ENCODE measurements around the gene CTIF. TPM values are rescaled to one million over a fixed set of nuclear protein-coding genes. Genes with fewer than 3 reads are reported as not detected.
"Not testable (repeated sequence)": the region's sequence is repeated elsewhere in the genome, so short reads cannot be mapped to it uniquely, and the experiment has no call there.

The CTIF gene
- total RNA-seq, 6 experiments from 2014 or later, result 77.6 to 100 (median 79.2) TPM

- TF ChIP-seq CTCF (IDR thresholded peaks at IDR 0.05), result no peak
- peaks cover 7% of the 10 kb centered on the region; the same call in 1 of the 2 replicates for H3K27me3 Mint-ChIP-seq (ENCODE audit: insufficient read depth)
- H3K4me1 Mint-ChIP-seq (ENCODE audit: low read depth), result no peaks in the 10 kb centered on the region
- H3K36me3 Mint-ChIP-seq (ENCODE audit: low read depth), result peaks cover 8% of the 10 kb centered on the region
- no peak overlapping the region for H3K4me3 Mint-ChIP-seq
- DNase-seq, result no peak
- no peak overlapping the region for H3K27ac Mint-ChIP-seq
- H3K9me3 Mint-ChIP-seq, result peaks cover 8% of the 10 kb centered on the region; the same call in 1 of the 2 replicates
Measured at GRCh38 chr18:48500517-48500916, 38.3 kb upstream of the CTIF start.

- no peak overlapping the region for H3K4me3 Mint-ChIP-seq
- H3K27me3 Mint-ChIP-seq (ENCODE audit: insufficient read depth), result peaks cover 6% of the 10 kb centered on the region
- H3K9me3 Mint-ChIP-seq, result peaks cover 23% of the 10 kb centered on the region
- peaks cover 23% of the 10 kb centered on the region for H3K36me3 Mint-ChIP-seq (ENCODE audit: low read depth)
- no peak for DNase-seq
- H3K4me1 Mint-ChIP-seq (ENCODE audit: low read depth), result no peaks in the 10 kb centered on the region
- no peak for TF ChIP-seq CTCF (IDR thresholded peaks at IDR 0.05)
- H3K27ac Mint-ChIP-seq, result no peak overlapping the region
Measured at GRCh38 chr18:48502906-48503305, 35.9 kb upstream of the CTIF start.

- H3K9me3 Mint-ChIP-seq, result peaks cover 31% of the 10 kb centered on the region
- TF ChIP-seq CTCF (IDR thresholded peaks at IDR 0.05), result no peak
- DNase-seq, result no peak
- no peaks in the 10 kb centered on the region for H3K4me1 Mint-ChIP-seq (ENCODE audit: low read depth)
- H3K27ac Mint-ChIP-seq, result no peak overlapping the region
- peaks cover 5% of the 10 kb centered on the region for H3K27me3 Mint-ChIP-seq (ENCODE audit: insufficient read depth)
- no peak overlapping the region for H3K4me3 Mint-ChIP-seq
- peaks cover 25% of the 10 kb centered on the region for H3K36me3 Mint-ChIP-seq (ENCODE audit: low read depth)
Measured at GRCh38 chr18:48504819-48505218, 34.0 kb upstream of the CTIF start.

- H3K4me1 Mint-ChIP-seq (ENCODE audit: low read depth); DNase-seq; H3K27ac Mint-ChIP-seq; H3K27me3 Mint-ChIP-seq (ENCODE audit: insufficient read depth); H3K4me3 Mint-ChIP-seq: not testable (repeated sequence)
- Mint-ChIP-seq H3K36me3 (ENCODE audit: low read depth) (peaks cover 25% of the 10 kb centered on the region), H3K9me3 (peaks cover 31% of the 10 kb centered on the region)
Measured at GRCh38 chr18:48506983-48507568, 31.8 kb upstream of the CTIF start.

GRCh38 chr18:48512498-48512897 lies 26.3 kb upstream of the CTIF start:
- H3K27ac Mint-ChIP-seq; H3K4me3 Mint-ChIP-seq; H3K4me1 Mint-ChIP-seq (ENCODE audit: low read depth); H3K27me3 Mint-ChIP-seq (ENCODE audit: insufficient read depth); H3K36me3 Mint-ChIP-seq (ENCODE audit: low read depth); DNase-seq: not testable (repeated sequence)
- peaks cover 13% of the 10 kb centered on the region for H3K9me3 Mint-ChIP-seq

- Mint-ChIP-seq H3K4me1 (ENCODE audit: low read depth) (no peaks in the 10 kb centered on the region), H3K4me3 (no peak overlapping the region), H3K36me3 (ENCODE audit: low read depth) (no peaks in the 10 kb centered on the region), H3K27me3 (ENCODE audit: insufficient read depth) (no peaks in the 10 kb centered on the region; the same call in none of the 2 replicates), H3K27ac (no peak overlapping the region), H3K9me3 (no peaks in the 10 kb centered on the region)
- TF ChIP-seq CTCF (IDR thresholded peaks at IDR 0.05), result no peak
- no peak for DNase-seq
Measured at GRCh38 chr18:48514786-48515185, 24.0 kb upstream of the CTIF start.

GRCh38 chr18:48517048-48517447 lies 21.8 kb upstream of the CTIF start:
- no peak overlapping the region for H3K4me3 Mint-ChIP-seq
- no peak for DNase-seq
- H3K27me3 Mint-ChIP-seq (ENCODE audit: insufficient read depth), result peaks cover 2% of the 10 kb centered on the region
- TF ChIP-seq CTCF (IDR thresholded peaks at IDR 0.05), result no peak
- H3K27ac Mint-ChIP-seq, result no peak overlapping the region
- no peaks in the 10 kb centered on the region for H3K9me3 Mint-ChIP-seq
- no peaks in the 10 kb centered on the region for H3K4me1 Mint-ChIP-seq (ENCODE audit: low read depth)
- H3K36me3 Mint-ChIP-seq (ENCODE audit: low read depth), result no peaks in the 10 kb centered on the region
